Liver (tissue), 9 donors: ENCODE results near the gene GNAI2. TPM values are rescaled to one million over a fixed set of nuclear protein-coding genes. Genes with fewer than 3 reads are reported as not detected.
A peak's percentile ranks its signal among the peaks of the same experiment; 100 is the strongest.

Experiments used
- DNase-seq: peaks from one replicate; pipeline ENCODE4 v3.0.0-alpha.2; 2017; ENCODE audit warnings: low spot score
- H3K27ac ChIP-seq, 2 donors: one replicate each; pipeline ENCODE4 v1.7.0; 2013; ENCODE audit warnings: inconsistent platforms in 2 of 2, low read length in 2 of 2, control low read depth in 1 of 2, low read depth in 1 of 2, mild to moderate bottlenecking in 1 of 2
- H3K27me3 ChIP-seq, 4 donors: one replicate each; pipeline versions ENCODE4 v1.6.1 to v1.7.0; 2013; ENCODE audit warnings: low read length in 3 of 4, inconsistent platforms in 1 of 4, mild to moderate bottlenecking in 1 of 4, moderate library complexity in 1 of 4; ENCODE audit not compliant: control insufficient read depth in 4 of 4, insufficient read depth in 4 of 4
- H3K36me3 ChIP-seq, 4 donors: one replicate each; pipeline versions ENCODE4 v1.6.1 to v1.7.0; 2013; ENCODE audit warnings: low read length in 3 of 4, mild to moderate bottlenecking in 3 of 4, low read depth in 1 of 4, moderate library complexity in 1 of 4; ENCODE audit not compliant: control insufficient read depth in 4 of 4, insufficient read depth in 3 of 4
- H3K4me1 ChIP-seq, 4 donors: one replicate each; pipeline versions ENCODE4 v1.6.1 to v1.7.0; 2013; ENCODE audit warnings: low read length in 3 of 4, mild to moderate bottlenecking in 3 of 4, moderate library complexity in 1 of 4; ENCODE audit not compliant: control insufficient read depth in 4 of 4, insufficient read depth in 4 of 4
- H3K4me3 ChIP-seq, 3 donors: one replicate each; pipeline versions ENCODE4 v1.6.1 to v1.7.0; 2013; ENCODE audit warnings: low read length in 3 of 3, control low read depth in 1 of 3, low read depth in 1 of 3, mild to moderate bottlenecking in 1 of 3
- H3K9ac ChIP-seq, 2 donors: one replicate each; pipeline ENCODE4 v1.7.0; 2013; ENCODE audit warnings: low read length in 2 of 2, mild to moderate bottlenecking in 2 of 2, moderate library complexity in 2 of 2, control low read depth in 1 of 2, low read depth in 1 of 2
- H3K9me3 ChIP-seq, 4 donors: one replicate each; pipeline versions ENCODE4 v1.6.1 to v1.7.0; 2013; ENCODE audit warnings: low read length in 3 of 4; ENCODE audit not compliant: control insufficient read depth in 4 of 4
- EGR1 ChIP-seq, 2 donors: IDR thresholded peaks; 2 replicates each; pipeline ENCODE4 v1.6.1; 2016 to 2018; ENCODE audit warnings: antibody characterized with exemption in 2 of 2, low read depth in 2 of 2
- FOXA1 ChIP-seq: IDR thresholded peaks from 2 replicates; pipeline ENCODE4 v1.6.1; 2016; ENCODE audit warnings: antibody characterized with exemption
- FOXA2 ChIP-seq: IDR thresholded peaks from 2 replicates; pipeline ENCODE4 v1.6.1; 2016; ENCODE audit warnings: antibody characterized with exemption
- GABPA ChIP-seq, 2 donors: IDR thresholded peaks in 1 of 2; conservative IDR thresholded peaks in 1 of 2; 2 replicates each; pipeline ENCODE4 v1.6.1; 2016; ENCODE audit warnings: antibody characterized with exemption in 2 of 2, mild to moderate bottlenecking in 1 of 2, moderate library complexity in 1 of 2
- HNF4A ChIP-seq, 2 donors: conservative IDR thresholded peaks; 2 replicates each; pipeline ENCODE4 v1.6.1; 2016; ENCODE audit warnings: antibody characterized with exemption in 2 of 2, mild to moderate bottlenecking in 2 of 2
- HNF4G ChIP-seq: IDR thresholded peaks from 2 replicates; pipeline ENCODE4 v1.6.1; 2016; ENCODE audit warnings: antibody characterized with exemption
- JUND ChIP-seq, 2 donors: IDR thresholded peaks; 2 replicates each; pipeline ENCODE4 v1.6.1; 2016; ENCODE audit warnings: antibody characterized with exemption in 2 of 2
- NR2F2 ChIP-seq: IDR thresholded peaks from 2 replicates; pipeline ENCODE4 v1.6.1; 2016; ENCODE audit warnings: antibody characterized with exemption
- RAD21 ChIP-seq, 2 donors: IDR thresholded peaks; 2 replicates each; pipeline ENCODE4 v1.6.1; 2016; ENCODE audit warnings: antibody characterized with exemption in 2 of 2, mild to moderate bottlenecking in 2 of 2
- RXRA ChIP-seq, 2 donors: IDR thresholded peaks; 2 replicates each; pipeline ENCODE4 v1.6.1; 2017 to 2018; ENCODE audit warnings: antibody characterized with exemption in 2 of 2, mild to moderate bottlenecking in 1 of 2
- SP1 ChIP-seq: IDR thresholded peaks from 2 replicates; pipeline ENCODE4 v1.6.1; 2018; ENCODE audit warnings: antibody characterized with exemption, mild to moderate bottlenecking
- TAF1 ChIP-seq: conservative IDR thresholded peaks from 2 replicates; pipeline ENCODE4 v1.6.1; 2016; ENCODE audit warnings: antibody characterized with exemption, mild to moderate bottlenecking
- YY1 ChIP-seq: IDR thresholded peaks from 2 replicates; pipeline ENCODE4 v1.6.1; 2016; ENCODE audit warnings: antibody characterized with exemption, mild to moderate bottlenecking
- WGBS: extraction: QIAGEN DNeasy Blood & Tissue Kit; methylation state at CpG from one replicate; pipeline ENCODE4 v1.1.7; 2013; 5-methylcytosine and 5-hydroxymethylcytosine counted together
- polyA plus RNA-seq, 2 donors: library from polyadenylated mRNA; stranded (reverse) in 1 of 2; unstranded in 1 of 2; fragments of 200-250 nt in 1 of 2; fragments of >200 nt in 1 of 2; fragmentation: Nextera tagmentation in 1 of 2; extraction: Ambion mirVana in 1 of 2; gene quantifications; one replicate each; pipeline versions ENCODE4 v1.2.1 to v1.2.3, GENCODE V29; 2013 to 2015
- total RNA-seq, 2 donors: library from RNA; depleted of rRNA; stranded (reverse); fragments of >200 nt; gene quantifications; one replicate each; pipeline ENCODE4 v1.2.3, GENCODE V29; 2014
- TF ChIP-seq, protein P1 (sequence below): IDR thresholded peaks from 2 replicates; pipeline ENCODE4 v1.6.1; 2016; ENCODE audit warnings: antibody characterized with exemption
- TF ChIP-seq, protein P2 (sequence below): IDR thresholded peaks from 2 replicates; pipeline ENCODE4 v1.6.1; 2016; ENCODE audit warnings: antibody characterized with exemption, mild to moderate bottlenecking
- TF ChIP-seq, protein P3 (sequence below): IDR thresholded peaks from 2 replicates; pipeline ENCODE4 v1.6.1; 2016; ENCODE audit warnings: antibody characterized with exemption
- TF ChIP-seq, protein P4 (sequence below): fragments of 150-350 bp; IDR thresholded peaks from 2 replicates; pipeline ENCODE4 v1.5.1; 2017; ENCODE audit warnings: improper control_type of control experiment, low read depth, low read length; ENCODE audit not compliant: missing input control
- TF ChIP-seq, protein P5 (sequence below): IDR thresholded peaks from 2 replicates; pipeline ENCODE4 v1.6.1; 2016; ENCODE audit warnings: antibody characterized with exemption
- donor health status: healthy.
- donor health status: healthy.
- donor health status: healthy.
- donor health status: healthy.
- donor health status: healthy.

GNAI2 gene
- total and polyA plus RNA-seq, 4 donors: 58.3 to 86.3 (median 62.3) TPM

DNA sequence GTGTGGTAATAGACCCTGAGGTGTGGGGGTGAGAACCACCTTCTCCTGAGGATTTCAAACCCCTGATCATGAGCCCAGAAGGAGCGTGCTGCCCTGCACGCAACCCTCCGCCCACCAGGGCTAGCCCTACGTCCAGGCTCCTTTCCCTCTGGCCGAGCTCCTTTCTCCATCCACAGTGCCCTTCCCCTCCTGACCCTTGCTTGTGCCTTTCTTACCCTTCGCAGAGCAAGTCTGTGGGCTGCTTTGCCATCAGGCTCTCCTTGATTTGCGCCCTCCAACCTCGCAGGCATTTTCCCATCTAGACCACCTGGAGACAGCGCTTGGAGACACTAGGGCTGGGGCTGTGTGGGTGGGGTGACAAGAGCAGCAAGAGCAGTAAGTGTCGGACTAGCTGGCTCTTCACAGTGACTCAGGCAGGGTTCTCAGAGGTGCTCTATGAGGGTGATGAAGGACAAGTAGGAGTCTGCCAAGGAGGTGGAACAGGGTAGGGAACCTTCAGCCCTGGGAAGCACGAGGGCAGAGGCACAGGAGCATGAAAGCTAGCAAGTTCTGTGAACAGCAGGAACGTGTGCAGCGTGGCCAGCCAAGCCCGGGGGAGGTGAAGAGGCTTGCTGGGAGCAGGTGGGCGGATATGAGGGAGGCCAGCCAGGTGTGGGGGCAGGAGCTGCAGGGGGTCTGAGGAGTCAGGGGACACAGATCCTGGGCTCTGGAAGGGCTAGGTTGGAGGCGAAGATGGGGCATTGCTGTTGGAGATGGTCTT, 33.5 kb upstream of the GNAI2 start:
- Histone ChIP-seq H3K27ac (peak overlapping the region; percentile 95 to 96), H3K27me3 (no peaks in the 10 kb centered on the region), H3K9ac (peak overlapping the region; percentile 28 to 36), H3K4me1 (peaks cover 32 to 63% (median 49%) of the 10 kb centered on the region in 4 donors), H3K36me3 (no peaks in the 10 kb centered on the region), H3K9me3 (no peaks in the 10 kb centered on the region), H3K4me3 (no peak overlapping the region)
- WGBS: 76% methylated on average over 16 of the region's 16 CpGs
- DNase-seq: no peak
- no peak for TF ChIP-seq RXRA (IDR thresholded peaks at IDR 0.05)
- TF ChIP-seq FOXA2: no peak
- no peak for TF ChIP-seq FOXA1
- no peak for TF ChIP-seq RAD21 (IDR thresholded peaks at IDR 0.05)
- TF ChIP-seq GABPA (IDR thresholded peaks at IDR 0.05 in 1 of 2, conservative IDR thresholded peaks at IDR 0.05 in 1 of 2): no peak
- no peak for TF ChIP-seq HNF4G
- TF ChIP-seq, protein P1, sequence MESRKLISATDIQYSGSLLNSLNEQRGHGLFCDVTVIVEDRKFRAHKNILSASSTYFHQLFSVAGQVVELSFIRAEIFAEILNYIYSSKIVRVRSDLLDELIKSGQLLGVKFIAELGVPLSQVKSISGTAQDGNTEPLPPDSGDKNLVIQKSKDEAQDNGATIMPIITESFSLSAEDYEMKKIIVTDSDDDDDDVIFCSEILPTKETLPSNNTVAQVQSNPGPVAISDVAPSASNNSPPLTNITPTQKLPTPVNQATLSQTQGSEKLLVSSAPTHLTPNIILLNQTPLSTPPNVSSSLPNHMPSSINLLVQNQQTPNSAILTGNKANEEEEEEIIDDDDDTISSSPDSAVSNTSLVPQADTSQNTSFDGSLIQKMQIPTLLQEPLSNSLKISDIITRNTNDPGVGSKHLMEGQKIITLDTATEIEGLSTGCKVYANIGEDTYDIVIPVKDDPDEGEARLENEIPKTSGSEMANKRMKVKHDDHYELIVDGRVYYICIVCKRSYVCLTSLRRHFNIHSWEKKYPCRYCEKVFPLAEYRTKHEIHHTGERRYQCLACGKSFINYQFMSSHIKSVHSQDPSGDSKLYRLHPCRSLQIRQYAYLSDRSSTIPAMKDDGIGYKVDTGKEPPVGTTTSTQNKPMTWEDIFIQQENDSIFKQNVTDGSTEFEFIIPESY: no peak
- TF ChIP-seq, protein P2, sequence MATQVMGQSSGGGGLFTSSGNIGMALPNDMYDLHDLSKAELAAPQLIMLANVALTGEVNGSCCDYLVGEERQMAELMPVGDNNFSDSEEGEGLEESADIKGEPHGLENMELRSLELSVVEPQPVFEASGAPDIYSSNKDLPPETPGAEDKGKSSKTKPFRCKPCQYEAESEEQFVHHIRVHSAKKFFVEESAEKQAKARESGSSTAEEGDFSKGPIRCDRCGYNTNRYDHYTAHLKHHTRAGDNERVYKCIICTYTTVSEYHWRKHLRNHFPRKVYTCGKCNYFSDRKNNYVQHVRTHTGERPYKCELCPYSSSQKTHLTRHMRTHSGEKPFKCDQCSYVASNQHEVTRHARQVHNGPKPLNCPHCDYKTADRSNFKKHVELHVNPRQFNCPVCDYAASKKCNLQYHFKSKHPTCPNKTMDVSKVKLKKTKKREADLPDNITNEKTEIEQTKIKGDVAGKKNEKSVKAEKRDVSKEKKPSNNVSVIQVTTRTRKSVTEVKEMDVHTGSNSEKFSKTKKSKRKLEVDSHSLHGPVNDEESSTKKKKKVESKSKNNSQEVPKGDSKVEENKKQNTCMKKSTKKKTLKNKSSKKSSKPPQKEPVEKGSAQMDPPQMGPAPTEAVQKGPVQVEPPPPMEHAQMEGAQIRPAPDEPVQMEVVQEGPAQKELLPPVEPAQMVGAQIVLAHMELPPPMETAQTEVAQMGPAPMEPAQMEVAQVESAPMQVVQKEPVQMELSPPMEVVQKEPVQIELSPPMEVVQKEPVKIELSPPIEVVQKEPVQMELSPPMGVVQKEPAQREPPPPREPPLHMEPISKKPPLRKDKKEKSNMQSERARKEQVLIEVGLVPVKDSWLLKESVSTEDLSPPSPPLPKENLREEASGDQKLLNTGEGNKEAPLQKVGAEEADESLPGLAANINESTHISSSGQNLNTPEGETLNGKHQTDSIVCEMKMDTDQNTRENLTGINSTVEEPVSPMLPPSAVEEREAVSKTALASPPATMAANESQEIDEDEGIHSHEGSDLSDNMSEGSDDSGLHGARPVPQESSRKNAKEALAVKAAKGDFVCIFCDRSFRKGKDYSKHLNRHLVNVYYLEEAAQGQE: no peak
- TF ChIP-seq HNF4A (conservative IDR thresholded peaks at IDR 0.05): no peak
- TF ChIP-seq YY1: no peak
- no peak for TF ChIP-seq NR2F2
- TF ChIP-seq, protein P3, sequence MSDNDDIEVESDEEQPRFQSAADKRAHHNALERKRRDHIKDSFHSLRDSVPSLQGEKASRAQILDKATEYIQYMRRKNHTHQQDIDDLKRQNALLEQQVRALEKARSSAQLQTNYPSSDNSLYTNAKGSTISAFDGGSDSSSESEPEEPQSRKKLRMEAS: no peak
- TF ChIP-seq EGR1 (IDR thresholded peaks at IDR 0.05; ENCODE audit: low read depth in 2 of 2): no peak
- TF ChIP-seq SP1: no peak
- TF ChIP-seq JUND (IDR thresholded peaks at IDR 0.05): no peak
- TF ChIP-seq, protein P4, sequence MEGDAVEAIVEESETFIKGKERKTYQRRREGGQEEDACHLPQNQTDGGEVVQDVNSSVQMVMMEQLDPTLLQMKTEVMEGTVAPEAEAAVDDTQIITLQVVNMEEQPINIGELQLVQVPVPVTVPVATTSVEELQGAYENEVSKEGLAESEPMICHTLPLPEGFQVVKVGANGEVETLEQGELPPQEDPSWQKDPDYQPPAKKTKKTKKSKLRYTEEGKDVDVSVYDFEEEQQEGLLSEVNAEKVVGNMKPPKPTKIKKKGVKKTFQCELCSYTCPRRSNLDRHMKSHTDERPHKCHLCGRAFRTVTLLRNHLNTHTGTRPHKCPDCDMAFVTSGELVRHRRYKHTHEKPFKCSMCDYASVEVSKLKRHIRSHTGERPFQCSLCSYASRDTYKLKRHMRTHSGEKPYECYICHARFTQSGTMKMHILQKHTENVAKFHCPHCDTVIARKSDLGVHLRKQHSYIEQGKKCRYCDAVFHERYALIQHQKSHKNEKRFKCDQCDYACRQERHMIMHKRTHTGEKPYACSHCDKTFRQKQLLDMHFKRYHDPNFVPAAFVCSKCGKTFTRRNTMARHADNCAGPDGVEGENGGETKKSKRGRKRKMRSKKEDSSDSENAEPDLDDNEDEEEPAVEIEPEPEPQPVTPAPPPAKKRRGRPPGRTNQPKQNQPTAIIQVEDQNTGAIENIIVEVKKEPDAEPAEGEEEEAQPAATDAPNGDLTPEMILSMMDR: no peak
- no peak for TF ChIP-seq TAF1
- TF ChIP-seq, protein P5, sequence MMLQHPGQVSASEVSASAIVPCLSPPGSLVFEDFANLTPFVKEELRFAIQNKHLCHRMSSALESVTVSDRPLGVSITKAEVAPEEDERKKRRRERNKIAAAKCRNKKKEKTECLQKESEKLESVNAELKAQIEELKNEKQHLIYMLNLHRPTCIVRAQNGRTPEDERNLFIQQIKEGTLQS: no peak
